Measurements from ENCODE around the gene PCBP2. TPM values are rescaled to one million over a fixed set of nuclear protein-coding genes. Genes with fewer than 3 reads are reported as not detected.

PCBP2 gene
- total RNA-seq, 1 donor from 2014 or later: 722 TPM

GRCh38 chr12:53506881-53507602 lies 55.1 kb downstream of the PCBP2 start, which contains the start of gene NPFF:
NPFF (minus strand) TSS chr12:53507484; CDS start chr12:53507474, 10 bp downstream.
- no peak for DNase-seq (ENCODE audit: low spot score)

DNA sequence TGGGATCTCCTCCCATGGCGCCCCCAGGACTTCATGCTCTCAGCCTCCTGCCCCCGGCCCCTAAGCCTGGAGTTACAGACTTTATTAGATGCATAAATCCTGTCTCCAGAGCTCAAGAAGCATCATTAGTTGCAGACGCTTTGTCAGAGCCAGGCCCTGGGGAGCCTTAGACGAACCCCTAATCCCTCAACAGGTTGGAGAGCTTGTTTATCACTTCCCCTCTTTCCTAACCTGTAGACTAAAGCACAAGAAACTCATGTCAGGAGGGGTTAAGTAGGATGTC lies 55.6 kb downstream of the PCBP2 start:
- no peak for DNase-seq (ENCODE audit: low spot score)

DNA sequence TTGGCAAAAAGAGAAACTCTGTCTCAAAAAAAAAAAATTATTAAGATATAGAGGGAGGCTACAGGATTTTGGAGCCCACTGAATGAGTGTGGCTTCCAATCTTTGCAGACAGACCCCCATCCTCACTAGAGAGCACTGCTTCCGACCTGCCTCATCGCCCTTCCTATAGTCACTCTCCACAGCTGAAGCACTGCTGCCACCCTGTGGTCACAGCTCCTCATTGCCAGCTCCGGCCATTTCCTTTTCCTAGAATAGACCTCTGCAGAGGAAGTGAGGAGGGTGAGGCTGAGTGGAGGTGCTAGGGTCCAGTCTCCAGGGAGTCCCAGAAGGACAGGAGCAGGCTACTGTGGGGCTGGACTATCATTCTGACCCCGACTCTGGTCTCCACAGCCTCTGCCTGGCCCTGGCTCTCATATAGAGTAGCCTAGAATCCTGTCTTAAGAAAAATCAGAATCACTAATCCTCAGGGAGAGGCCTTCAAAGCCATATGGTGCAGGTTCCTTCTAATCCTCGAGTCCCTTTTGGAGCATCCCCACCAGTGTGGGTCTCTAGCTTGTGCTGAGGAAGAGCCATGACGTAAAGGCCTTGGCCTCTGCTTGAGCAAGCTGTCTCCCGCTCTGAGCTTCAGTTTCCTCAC lies 56.8 kb downstream of the PCBP2 start:
- no peak for DNase-seq (ENCODE audit: low spot score)

DNA sequence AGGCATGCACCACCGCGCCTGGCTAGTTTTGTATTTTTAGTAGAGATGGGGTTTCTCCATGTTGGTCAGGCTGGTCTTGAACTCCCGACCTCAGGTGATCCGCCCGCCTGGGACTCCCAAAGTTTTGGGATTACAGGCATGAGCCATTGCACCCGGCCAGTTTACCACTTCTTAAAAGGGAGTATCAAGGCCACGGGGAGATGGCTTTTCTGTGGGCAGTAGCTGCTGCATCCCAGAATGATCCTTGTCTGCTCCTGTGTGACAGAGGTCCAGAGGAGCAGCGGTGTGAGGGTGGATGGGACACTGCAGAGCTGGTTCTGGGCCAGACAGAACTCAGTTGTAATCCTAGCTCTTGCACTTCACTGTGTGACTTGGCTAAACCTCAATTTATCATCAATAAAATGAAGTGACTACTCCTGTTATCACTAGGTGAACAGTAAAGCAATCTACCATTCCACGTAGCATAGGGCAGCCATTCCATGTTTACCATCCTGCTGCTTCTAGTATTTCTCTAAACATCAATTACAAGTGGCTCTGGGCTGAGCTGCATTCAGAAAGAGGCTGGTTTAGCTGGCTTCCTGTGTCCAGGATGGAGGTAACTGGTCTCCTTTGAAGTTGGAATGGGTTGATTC lies 58.4 kb downstream of the PCBP2 start:
- DNase-seq (ENCODE audit: low spot score): no peak

GRCh38 chr12:53513712-53514410 lies 62.0 kb downstream of the PCBP2 start:
- DNase-seq (ENCODE audit: low spot score): no peak

- DNase-seq (ENCODE audit: low spot score): no peak
These were observed 62.9 kb downstream of the PCBP2 start for GRCh38 chr12:53514628-53515290.

DNA sequence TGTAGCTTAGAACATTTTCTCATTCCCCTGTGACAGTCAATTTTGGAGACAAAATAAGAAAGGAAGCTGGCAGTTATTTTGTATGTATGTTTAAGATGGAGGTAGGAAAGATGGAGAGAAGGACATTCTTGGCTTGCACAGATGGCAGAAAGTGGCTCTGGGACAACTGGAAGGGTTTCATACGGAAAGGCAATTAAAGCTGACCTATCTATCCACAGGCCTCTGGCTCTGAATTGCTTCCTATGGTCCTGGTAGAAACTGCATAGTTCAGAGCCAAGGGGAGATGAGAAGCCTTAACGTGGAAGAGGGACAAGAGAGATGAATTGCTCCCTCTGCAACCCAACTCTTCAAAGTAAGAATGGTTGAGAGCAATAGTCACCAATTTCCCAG lies 63.4 kb downstream of the PCBP2 start:
- no peak for DNase-seq (ENCODE audit: low spot score)

- DNase-seq (ENCODE audit: low spot score): peak; percentile 45
These were observed 65.0 kb downstream of the PCBP2 start for GRCh38 chr12:53516758-53517455.

GRCh38 chr12:53518381-53518780 lies 66.5 kb downstream of the PCBP2 start:
- DNase-seq (ENCODE audit: low spot score): peak; percentile 24

DNA sequence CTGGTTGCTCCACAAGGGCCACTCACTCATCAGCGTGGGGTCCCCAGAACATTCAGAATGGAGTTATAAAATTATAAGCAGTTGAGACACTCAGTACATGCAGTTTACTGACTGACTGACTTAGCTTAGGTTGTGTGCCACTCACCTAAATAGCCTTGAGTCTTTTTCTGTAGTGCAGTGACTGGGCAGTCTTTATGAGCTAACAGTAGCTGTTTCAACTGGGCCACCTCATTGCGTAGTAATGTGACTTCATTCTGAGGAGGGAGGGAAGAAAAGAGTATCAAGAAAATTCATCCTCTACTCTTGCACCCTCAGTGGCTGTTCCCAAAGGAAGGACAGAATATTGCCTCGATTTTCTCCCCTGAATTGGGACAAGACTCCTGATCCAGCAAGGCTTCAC lies 71.2 kb downstream of the PCBP2 start:
- no peak for DNase-seq (ENCODE audit: low spot score)

- peak; percentile 59 for DNase-seq (ENCODE audit: low spot score)
These were observed 72.6 kb downstream of the PCBP2 start for GRCh38 chr12:53524476-53524875.

DNA sequence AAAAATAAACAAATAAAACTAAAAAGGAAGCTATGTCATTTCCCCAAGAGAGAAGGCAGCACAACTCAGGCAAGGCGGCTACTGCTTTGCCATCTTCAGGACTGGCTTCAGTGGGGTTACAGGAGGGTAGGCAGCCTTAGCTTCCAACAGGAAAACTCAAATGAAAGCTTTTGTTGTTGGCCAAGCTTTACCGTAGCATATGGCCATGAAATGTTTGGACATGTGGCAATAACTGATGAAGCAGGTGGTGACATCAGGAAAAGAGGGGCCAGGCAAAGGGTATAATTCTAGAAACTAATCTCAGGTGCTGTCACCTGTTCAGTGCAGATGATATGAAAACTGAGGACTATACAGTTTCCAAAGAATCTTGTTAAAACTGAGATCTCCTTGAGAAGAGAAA lies 78.2 kb downstream of the PCBP2 start:
- DNase-seq (ENCODE audit: low spot score): no peak

Other genes starting within 250 kb of the PCBP2 start
- 2.3 TPM for gene ITGB7, start 244.9 kb upstream of the PCBP2 start, total RNA-seq
- gene RARG, start 219.9 kb upstream of the PCBP2 start, total RNA-seq: 18.0 TPM
- gene ESPL1, start 183.8 kb upstream of the PCBP2 start, total RNA-seq: 0.67 TPM
- gene PFDN5, start 156.6 kb upstream of the PCBP2 start, total RNA-seq: 371 TPM
- gene MYG1, start 152.4 kb upstream of the PCBP2 start, total RNA-seq: 41.4 TPM
- gene AAAS, start 130.5 kb upstream of the PCBP2 start, total RNA-seq: 36.4 TPM
- gene SP7, start 115.7 kb upstream of the PCBP2 start, total RNA-seq: not detected
- gene SP1, start 71.9 kb upstream of the PCBP2 start, total RNA-seq: 60.5 TPM
- gene AMHR2, start 28.2 kb upstream of the PCBP2 start, total RNA-seq: not detected
- 119 TPM for gene PRR13, start 10.4 kb upstream of the PCBP2 start, total RNA-seq
- gene MAP3K12, start 47.4 kb downstream of the PCBP2 start, total RNA-seq: 12.2 TPM
- 16.8 TPM for gene TARBP2, start 49.2 kb downstream of the PCBP2 start, total RNA-seq
- not detected for gene NPFF, start 55.4 kb downstream of the PCBP2 start, total RNA-seq
- gene ATF7, start 174.3 kb downstream of the PCBP2 start, total RNA-seq: 44.7 TPM
- gene ATP5MC2, start 224.0 kb downstream of the PCBP2 start, total RNA-seq: 194 TPM

Data from mesenteric fat pad (tissue), 1 donor.